HL-60 (cell line): ENCODE measurements around the gene POMP.

Experiments used
- CTCF ChIP-seq: IDR thresholded peaks from one replicate; pipeline ENCODE4 v1.5.1; 2011; ENCODE audit warnings: low read length, control low read depth, inconsistent platforms; ENCODE audit not compliant: insufficient read depth
- GABPA ChIP-seq: IDR thresholded peaks from 2 replicates; pipeline ENCODE4 v1.6.1; 2012; ENCODE audit warnings: low read depth
- POLR2AphosphoS5 ChIP-seq: IDR thresholded peaks from 2 replicates; pipeline ENCODE4 v1.6.1; 2012; ENCODE audit warnings: low read depth

- TF ChIP-seq CTCF (no peak), GABPA (no peak), POLR2AphosphoS5 (peak; percentile 69; the same call in 1 of the 2 replicates)
Observed at GRCh38 chr13:28622286-28622685, 36.6 kb upstream of the POMP start.
